Right lobe of liver (tissue), 6 donors: ENCODE results near the gene NSUN4. TPM values are rescaled to one million over a fixed set of nuclear protein-coding genes. Genes with fewer than 3 reads are reported as not detected.
A peak's percentile ranks its signal among the peaks of the same experiment; 100 is the strongest.
"Not testable (repeated sequence)": the region's sequence is repeated elsewhere in the genome, so short reads cannot be mapped to it uniquely, and the experiment has no call there.

ENCODE experiments used
- ATAC-seq, 4 donors: fragments of 200-7000 bp; cut with Tn5 transposase; one replicate each; pipeline ENCODE4 v1.9.1; 2020; ENCODE audit warnings: mild to moderate bottlenecking in 4 of 4, moderate library complexity in 4 of 4
- DNase-seq, 3 donors: peaks; one replicate each; pipeline ENCODE4 v3.0.0-alpha.2; 2020
- H3K27ac ChIP-seq, 3 donors: fragments of 200-600 bp; one replicate each; pipeline ENCODE4 v1.8.0; 2022
- H3K27me3 ChIP-seq, 2 donors: fragments of 200-600 bp; one replicate each; pipeline ENCODE4 v1.8.0; 2022
- H3K36me3 ChIP-seq, 4 donors: fragments of 200-600 bp; sonication (generic) in 1 of 4; one replicate each; pipeline versions ENCODE4 v1.5.1 to v1.8.0; 2017 to 2022; ENCODE audit warnings: control low read depth in 1 of 4
- H3K4me1 ChIP-seq, 4 donors: fragments of 200-600 bp; sonication (generic) in 1 of 4; one replicate each; pipeline versions ENCODE4 v1.5.1 to v1.8.0; 2017 to 2022; ENCODE audit warnings: control low read depth in 1 of 4
- H3K4me3 ChIP-seq, 3 donors: fragments of 200-600 bp; one replicate each; pipeline ENCODE4 v1.8.0; 2022
- H3K9me3 ChIP-seq, 4 donors: fragments of 200-600 bp; sonication (generic) in 1 of 4; one replicate each; pipeline versions ENCODE4 v1.5.1 to v1.8.0; 2017 to 2022; ENCODE audit warnings: control low read depth in 1 of 4
- POLR2A ChIP-seq: fragments of 450-650 bp; IDR thresholded peaks from one replicate; pipeline ENCODE4 v1.6.1; 2017; ENCODE audit warnings: antibody characterized with exemption, mild to moderate bottlenecking
- WGBS: methylation state at CpG from one replicate; pipeline ENCODE4 v1.1.6; 2018; ENCODE audit warnings: low coverage, low lambda C conversion rate; ENCODE audit not compliant: insufficient coverage; ENCODE audit errors: missing lambda C conversion rate; 5-methylcytosine and 5-hydroxymethylcytosine counted together
- intact Hi-C, 2 donors: fragments of 100-400 bp; cut with DNase I; formaldehyde crosslinking; loops; one replicate each; pipeline versions ENCODE4 v1.11.2 to v1.14.1; 2022
- total RNA-seq, 6 experiments: library from RNA; depleted of rRNA in 2 of 6; stranded (reverse); fragments of >200 nt in 2 of 6; fragmentation: NEBNext Ultra II Directional in 3 of 6; extraction: Animal tissue kit (Norgen Biotek cat#: 25700) in 3 of 6; gene quantifications; one replicate each; pipeline versions ENCODE4 v1.1.0 to v1.2.4, GENCODE V29; 2016 to 2023
- TF ChIP-seq, protein P1 (sequence below), 4 donors: fragments of 200-600 bp in 3 of 4; fragments of 450-650 bp in 1 of 4; IDR thresholded peaks; one replicate each; pipeline versions ENCODE4 v1.5.1 to v1.8.0; 2016 to 2022; ENCODE audit warnings: antibody characterized with exemption in 4 of 4, mild to moderate bottlenecking in 2 of 4
- donor health status: DM: no; HTN: yes; CAD: no.
- donor health status: DM: no; HTN: no; CAD: no.
- donor health status: DM: no; HTN: no; CAD: no.
- donor health status: DM: no; HTN: yes; CAD: no.
- donor health status: DM: no; HTN: yes; CAD: no.

NSUN4 gene
- total RNA-seq, 6 experiments from 2014 or later, result 8.5 to 13.0 (median 12.2) TPM

DNA sequence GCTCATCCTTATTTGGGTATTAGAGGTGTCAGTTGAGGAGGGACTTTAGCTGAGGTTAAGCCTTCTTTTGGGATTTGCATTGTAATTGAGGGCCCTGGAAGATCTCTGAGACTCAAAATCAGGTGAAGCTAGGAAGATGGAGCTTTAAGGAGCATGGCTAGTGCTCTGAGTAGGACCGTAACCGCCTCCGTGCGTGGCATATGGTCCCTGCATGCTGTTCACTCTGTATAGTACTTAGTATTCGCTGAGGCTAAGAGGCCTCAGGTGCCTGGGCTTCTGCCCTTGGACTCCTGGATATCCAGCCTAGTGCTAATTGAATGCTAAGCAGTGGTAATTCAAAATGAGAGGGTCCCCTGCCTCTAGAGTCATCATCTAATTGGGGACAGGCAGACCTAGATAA lies 22.5 kb downstream of the NSUN4 start:
- Histone ChIP-seq H3K27ac (no peak overlapping the region), H3K4me3 (no peak overlapping the region), H3K36me3 (peaks cover 5 to 62% (median 15%) of the 10 kb centered on the region in 4 donors), H3K27me3 (no peaks in the 10 kb centered on the region), H3K4me1 (no peaks in the 10 kb centered on the region), H3K9me3 (no peaks in the 10 kb centered on the region)
- 93% methylated on average over 4 of the region's 5 CpGs for WGBS
- no peak for ATAC-seq
- no peak for DNase-seq
- intact Hi-C loops, result no loop called here
- TF ChIP-seq, protein P1, sequence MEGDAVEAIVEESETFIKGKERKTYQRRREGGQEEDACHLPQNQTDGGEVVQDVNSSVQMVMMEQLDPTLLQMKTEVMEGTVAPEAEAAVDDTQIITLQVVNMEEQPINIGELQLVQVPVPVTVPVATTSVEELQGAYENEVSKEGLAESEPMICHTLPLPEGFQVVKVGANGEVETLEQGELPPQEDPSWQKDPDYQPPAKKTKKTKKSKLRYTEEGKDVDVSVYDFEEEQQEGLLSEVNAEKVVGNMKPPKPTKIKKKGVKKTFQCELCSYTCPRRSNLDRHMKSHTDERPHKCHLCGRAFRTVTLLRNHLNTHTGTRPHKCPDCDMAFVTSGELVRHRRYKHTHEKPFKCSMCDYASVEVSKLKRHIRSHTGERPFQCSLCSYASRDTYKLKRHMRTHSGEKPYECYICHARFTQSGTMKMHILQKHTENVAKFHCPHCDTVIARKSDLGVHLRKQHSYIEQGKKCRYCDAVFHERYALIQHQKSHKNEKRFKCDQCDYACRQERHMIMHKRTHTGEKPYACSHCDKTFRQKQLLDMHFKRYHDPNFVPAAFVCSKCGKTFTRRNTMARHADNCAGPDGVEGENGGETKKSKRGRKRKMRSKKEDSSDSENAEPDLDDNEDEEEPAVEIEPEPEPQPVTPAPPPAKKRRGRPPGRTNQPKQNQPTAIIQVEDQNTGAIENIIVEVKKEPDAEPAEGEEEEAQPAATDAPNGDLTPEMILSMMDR (IDR thresholded peaks at IDR 0.05), result no peak
- no peak for TF ChIP-seq POLR2A

DNA sequence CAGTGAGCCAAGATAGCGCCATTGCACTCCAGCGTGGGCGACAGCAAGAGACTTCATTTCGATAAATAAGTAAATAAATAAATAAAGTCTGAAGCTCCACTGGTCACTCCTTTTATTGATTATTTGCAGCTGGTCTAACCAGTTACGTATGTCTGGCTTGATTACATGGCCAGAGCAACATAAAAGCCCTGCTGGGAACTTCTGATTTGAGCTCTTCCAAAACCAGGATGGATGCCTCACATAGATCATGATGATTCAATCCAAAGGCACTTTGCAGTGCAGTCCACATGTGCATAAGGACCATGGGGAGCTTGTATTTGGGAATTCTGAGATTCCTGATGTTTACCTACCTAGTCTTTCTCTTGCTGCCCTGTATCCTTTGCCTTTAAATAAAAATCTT lies 24.0 kb downstream of the NSUN4 start:
- Histone ChIP-seq H3K9me3 (no peaks in the 10 kb centered on the region), H3K4me3 (no peak overlapping the region), H3K36me3 (peaks cover 5 to 53% (median 13%) of the 10 kb centered on the region in 4 donors), H3K27me3 (no peaks in the 10 kb centered on the region), H3K27ac (no peak overlapping the region), H3K4me1 (no peaks in the 10 kb centered on the region)
- DNase-seq (no peak), ATAC-seq (peak in 1 of 4 donors; percentile 54)
- 56% methylated on average over 5 of the region's 5 CpGs for WGBS
- TF ChIP-seq, protein P1 (IDR thresholded peaks at IDR 0.05), result no peak
- no peak for TF ChIP-seq POLR2A
- intact Hi-C loops, result no loop called here

DNA sequence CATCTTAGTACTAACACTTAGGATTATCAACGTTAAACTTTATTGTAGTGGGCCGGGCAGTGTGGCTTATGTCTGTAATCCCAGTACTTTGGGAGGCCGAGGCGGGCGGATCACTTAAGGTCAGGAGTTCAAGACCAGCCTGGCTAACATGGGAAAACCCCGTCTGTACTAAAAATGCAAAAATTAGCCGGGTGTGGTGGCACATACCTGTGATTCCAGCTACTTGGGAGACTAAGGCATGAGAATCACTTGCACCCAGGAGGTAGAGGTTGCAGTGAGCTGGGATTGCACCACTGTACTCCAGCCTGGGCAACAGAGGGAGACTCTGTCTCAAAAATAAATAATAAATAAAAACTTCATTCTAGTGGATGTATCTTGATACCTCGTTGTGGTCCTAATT lies 25.2 kb downstream of the NSUN4 start:
- H3K27me3 ChIP-seq, H3K27ac ChIP-seq, ATAC-seq, DNase-seq, H3K4me1 ChIP-seq, H3K4me3 ChIP-seq, intact Hi-C loops, H3K9me3 ChIP-seq: not testable (repeated sequence)
- H3K36me3 ChIP-seq, result peaks cover 2 to 46% (median 10%) of the 10 kb centered on the region in 4 donors
- 97% methylated on average over 7 of the region's 8 CpGs for WGBS

DNA sequence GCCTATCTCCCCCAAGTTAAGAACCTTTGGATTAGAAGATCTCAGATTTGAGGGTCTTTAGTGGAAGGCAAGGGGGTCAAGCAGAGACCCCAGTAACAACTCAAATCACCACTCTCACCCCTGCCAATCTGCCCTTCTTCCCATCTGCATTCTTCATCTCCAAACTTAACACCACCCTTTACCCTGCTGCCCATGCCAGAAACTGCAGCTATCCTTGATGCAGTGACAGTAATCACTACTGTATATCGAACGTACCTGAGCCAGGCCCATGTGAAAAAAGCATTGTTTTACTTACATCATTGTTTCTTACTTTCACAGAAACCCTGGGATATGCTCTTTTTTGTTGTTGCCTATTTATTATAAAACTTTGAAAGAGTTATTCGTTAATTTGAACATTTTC lies 26.5 kb downstream of the NSUN4 start:
- H3K27ac ChIP-seq, result no peak overlapping the region
- no peaks in the 10 kb centered on the region for H3K9me3 ChIP-seq
- intact Hi-C loops, result no loop called here
- H3K4me1 ChIP-seq, result no peaks in the 10 kb centered on the region
- H3K27me3 ChIP-seq, result no peaks in the 10 kb centered on the region
- H3K36me3 ChIP-seq, result peaks cover 0 to 33% (median 1%) of the 10 kb centered on the region in 4 donors
- TF ChIP-seq POLR2A, result no peak
- TF ChIP-seq, protein P1 (IDR thresholded peaks at IDR 0.05), result no peak
- DNase-seq, result no peak
- ATAC-seq, result no peak
- H3K4me3 ChIP-seq, result no peak overlapping the region
- WGBS, result 91% methylated on average over 3 of the region's 3 CpGs

DNA sequence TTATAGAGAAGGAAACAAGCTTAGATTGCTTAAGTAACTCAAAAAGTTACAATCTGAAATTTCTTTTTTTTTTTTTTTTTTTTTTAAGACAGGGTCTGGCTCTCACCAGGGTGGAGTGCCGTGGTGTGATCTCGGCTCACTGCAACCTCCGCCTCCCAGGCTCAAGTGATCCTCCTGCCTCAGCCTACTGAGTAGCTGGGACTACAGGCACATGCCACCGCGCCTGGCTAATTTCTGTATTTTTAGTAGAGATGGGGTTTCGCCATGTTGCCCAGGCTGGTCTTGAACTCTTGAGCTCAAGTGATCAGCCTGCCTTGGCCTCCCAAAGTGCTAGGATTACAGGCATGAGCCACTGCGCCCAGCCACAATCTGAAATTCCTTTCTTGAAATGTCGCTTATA lies 27.1 kb downstream of the NSUN4 start:
- intact Hi-C loops, H3K4me3 ChIP-seq, H3K4me1 ChIP-seq, DNase-seq, H3K9me3 ChIP-seq, ATAC-seq, H3K27me3 ChIP-seq, H3K27ac ChIP-seq: not testable (repeated sequence)
- WGBS, result 96% methylated on average over 5 of the region's 8 CpGs
- H3K36me3 ChIP-seq, result peaks cover 0 to 29% (median 0%) of the 10 kb centered on the region in 4 donors

DNA sequence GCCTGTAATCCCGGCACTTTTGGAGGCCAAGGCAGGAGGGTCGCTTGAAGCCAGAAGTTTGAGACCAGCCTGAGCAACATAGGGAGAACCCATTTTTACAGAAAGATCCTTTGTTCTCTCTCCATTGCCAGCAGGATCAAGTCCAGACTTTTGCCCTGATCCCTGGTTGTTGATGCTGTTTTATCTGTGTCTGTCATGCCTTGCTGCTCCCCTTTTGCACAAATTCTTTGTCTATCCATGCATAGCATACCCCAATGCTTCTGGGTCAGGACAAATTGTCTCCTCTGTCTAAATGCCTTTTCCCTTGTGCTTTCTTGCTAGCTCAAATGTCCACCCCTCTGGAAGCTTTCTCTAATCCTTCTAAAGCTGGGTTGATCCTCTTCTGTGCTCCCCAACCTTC lies 28.2 kb downstream of the NSUN4 start:
- peaks cover 0 to 18% (median 0%) of the 10 kb centered on the region in 4 donors for H3K36me3 ChIP-seq
- H3K27me3 ChIP-seq, result no peaks in the 10 kb centered on the region
- no peaks in the 10 kb centered on the region for H3K4me1 ChIP-seq
- intact Hi-C loops, result no loop called here
- ATAC-seq (no peak), DNase-seq (no peak)
- no peak overlapping the region for H3K27ac ChIP-seq
- no peak overlapping the region for H3K4me3 ChIP-seq
- no peak for TF ChIP-seq POLR2A
- TF ChIP-seq, protein P1 (IDR thresholded peaks at IDR 0.05), result no peak
- 90% methylated on average over 2 of the region's 2 CpGs for WGBS
- H3K9me3 ChIP-seq, result no peaks in the 10 kb centered on the region
